Naive thymus-derived CD4-positive, alpha-beta T cell (primary cell): ENCODE data around the gene SEPHS2. TPM values are rescaled to one million over a fixed set of nuclear protein-coding genes. Genes with fewer than 3 reads are reported as not detected.

Experiments
- ATAC-seq: fragments of 150-1000 bp; cut with Tn5 transposase; 2 replicates; pipeline ENCODE4 v1.10.0; 2021; ENCODE audit warnings: mild to moderate bottlenecking, moderate library complexity
- CTCF ChIA-PET: fragments of 350-600 bp; sonication (Branson Sonifier 250); formaldehyde crosslinking; loops from one replicate; lab custom pipeline; 2021; ENCODE audit warnings: antibody characterized with exemption; lab: Charles Lee
- POLR2A ChIA-PET: fragments of 350-600 bp; sonication (Branson Sonifier 250); formaldehyde crosslinking; loops from one replicate; lab custom pipeline; 2021; ENCODE audit warnings: antibody characterized with exemption, inconsistent platforms; lab: Charles Lee
- DNase-seq, 9 donors: peaks; one replicate each; pipeline versions ENCODE4 v3.0.0 to v3.0.0-alpha.2; 2020 to 2022; ENCODE audit warnings: mixed read lengths in 1 of 9
- H3K27ac ChIP-seq: one replicate; pipeline ENCODE4 v1.7.0; 2013; ENCODE audit warnings: mild to moderate bottlenecking, low read depth, low read length, moderate library complexity
- H3K27me3 ChIP-seq, 2 donors: one replicate each; pipeline ENCODE4 v1.7.0; 2013; ENCODE audit warnings: low read length in 2 of 2, mild to moderate bottlenecking in 2 of 2, moderate library complexity in 2 of 2; ENCODE audit not compliant: control insufficient read depth in 2 of 2, insufficient read depth in 2 of 2
- H3K36me3 ChIP-seq, 3 experiments: 1 replicate in 2 of 3; 2 replicates in 1 of 3; pipeline ENCODE4 v1.7.0; 2013; ENCODE audit warnings: low read length in 3 of 3, mild to moderate bottlenecking in 3 of 3, moderate library complexity in 1 of 3; ENCODE audit not compliant: insufficient read depth in 3 of 3, control insufficient read depth in 2 of 3
- H3K4me1 ChIP-seq, 2 donors: one replicate each; pipeline ENCODE4 v1.7.0; 2013; ENCODE audit warnings: low read length in 2 of 2, mild to moderate bottlenecking in 2 of 2, moderate library complexity in 1 of 2; ENCODE audit not compliant: control insufficient read depth in 2 of 2, insufficient read depth in 2 of 2
- H3K4me3 ChIP-seq: 2 replicates; pipeline ENCODE4 v1.7.0; 2013; ENCODE audit warnings: mild to moderate bottlenecking, low read length
- H3K9me3 ChIP-seq, 3 experiments: 1 replicate in 2 of 3; 2 replicates in 1 of 3; pipeline ENCODE4 v1.7.0; 2013; ENCODE audit warnings: low read length in 3 of 3; ENCODE audit not compliant: control insufficient read depth in 2 of 3
- H3K27ac Mint-ChIP-seq, 9 donors: one replicate each; pipeline ENCODE4 v1.8.0; 2020 to 2022; ENCODE audit warnings: mixed read lengths in 9 of 9, mild to moderate bottlenecking in 8 of 9, moderate library complexity in 5 of 9, inconsistent platforms in 2 of 9
- H3K27me3 Mint-ChIP-seq, 5 donors: one replicate each; pipeline ENCODE4 v1.8.0; 2021 to 2022; ENCODE audit warnings: mixed read lengths in 5 of 5, mild to moderate bottlenecking in 1 of 5
- H3K36me3 Mint-ChIP-seq, 5 donors: one replicate each; pipeline ENCODE4 v1.8.0; 2020 to 2022; ENCODE audit warnings: mixed read lengths in 5 of 5, mild to moderate bottlenecking in 3 of 5, inconsistent platforms in 1 of 5
- H3K4me1 Mint-ChIP-seq, 7 donors: one replicate each; pipeline ENCODE4 v1.8.0; 2020 to 2022; ENCODE audit warnings: mixed read lengths in 7 of 7, mild to moderate bottlenecking in 3 of 7, inconsistent platforms in 1 of 7
- H3K4me3 Mint-ChIP-seq, 10 donors: one replicate each; pipeline ENCODE4 v1.8.0; 2020 to 2022; ENCODE audit warnings: mild to moderate bottlenecking in 10 of 10, mixed read lengths in 10 of 10, moderate library complexity in 6 of 10, inconsistent platforms in 2 of 10
- H3K9me3 Mint-ChIP-seq, 11 donors: one replicate each; pipeline ENCODE4 v1.8.0; 2020 to 2022; ENCODE audit warnings: mixed read lengths in 11 of 11, mild to moderate bottlenecking in 4 of 11, inconsistent platforms in 1 of 11, moderate library complexity in 1 of 11
- intact Hi-C, 2 donors: fragments of 100-400 bp; cut with micrococcal nuclease; formaldehyde crosslinking; loops; one replicate each; pipeline ENCODE4 v1.15.1; 2023
- polyA plus RNA-seq, 2 donors: library from polyadenylated mRNA; unstranded; fragments of 300-500 nt; fragmentation: Illumina TruSeq; gene quantifications; one replicate each; pipeline ENCODE4 v1.2.3, GENCODE V29; 2021
- total RNA-seq, 6 experiments: library from RNA in 5 of 6; stranded (reverse) in 5 of 6; gene quantifications; 1 replicate in 5 of 6; 2 replicates in 1 of 6; pipeline ENCODE4 v1.2.3 and lab custom pipeline; 2021 to 2026

The SEPHS2 gene
- total and polyA plus RNA-seq, 7 experiments from 2014 or later: 20.9 to 83.9 (median 50.3) TPM

DNA sequence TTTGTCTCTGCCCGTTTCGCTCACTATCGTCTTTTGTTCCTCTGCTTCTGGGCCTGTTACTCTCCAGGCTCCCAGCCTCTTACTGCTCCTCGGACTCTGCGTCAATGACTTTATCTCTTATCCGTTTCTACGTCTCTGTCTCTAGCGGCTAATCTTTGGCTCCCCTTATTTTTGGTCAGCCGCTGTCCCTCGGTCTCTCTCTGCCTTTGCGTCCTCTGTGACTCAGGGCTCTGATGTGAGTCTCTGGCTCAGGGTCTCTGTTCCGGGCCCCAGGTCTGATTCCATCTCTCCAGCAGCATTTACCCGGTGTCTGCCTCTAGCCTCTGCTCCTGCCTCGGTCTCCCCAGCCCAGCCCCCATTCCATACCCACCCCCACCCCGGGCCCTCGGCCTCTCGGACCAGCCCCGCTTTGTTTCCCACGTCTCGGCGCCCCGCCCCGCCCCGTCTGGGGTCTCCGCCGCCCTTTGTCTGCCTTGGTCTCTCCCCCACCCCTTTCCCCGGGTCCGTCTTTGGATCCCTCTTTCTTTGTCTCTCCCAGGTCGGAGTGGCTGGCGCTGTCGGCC is 51.0 kb downstream of the SEPHS2 start:
- Histone ChIP-seq H3K36me3 (peaks cover 0 to 18% (median 0%) of the 10 kb centered on the region in 3 experiments), H3K27ac (peak overlapping the region; percentile 71), H3K4me3 (peak overlapping the region; percentile 80), H3K4me1 (peaks cover 10 to 22% of the 10 kb centered on the region in 2 donors), H3K9me3 (no peaks in the 10 kb centered on the region), H3K27me3 (no peaks in the 10 kb centered on the region)
- DNase-seq (no peak), ATAC-seq (no peak)
- H3K4me1 Mint-ChIP-seq: peaks cover 20 to 34% (median 25%) of the 10 kb centered on the region in 7 donors
- H3K9me3 Mint-ChIP-seq: no peaks in the 10 kb centered on the region
- peak overlapping the region; percentile 63 to 95 (median 83) for H3K27ac Mint-ChIP-seq
- POLR2A ChIA-PET: interaction anchor here (0.7 to 14.0 kb wide), 11 partner anchors 10 to 329 kb away, joined by 3 to 254 read pairs (median 4); partner anchors contain the start of genes ALDOA, SEPTIN1, TBC1D10B and ZNF747
- H3K4me3 Mint-ChIP-seq: peak overlapping the region; percentile 51 to 92 (median 86)
- intact Hi-C loops: loop anchor here (1.0 to 2.0 kb wide), 5 partner anchors 12 to 24 kb away; partner anchors contain the start of genes ZNF771 (in 2 of the 2), SEPTIN1 (in 1 of the 2) and TBC1D10B (in 1 of the 2)
- CTCF ChIA-PET: interaction anchor here (0.8 to 1.3 kb wide), 3 partner anchors 12 to 15 kb away, joined by 3 to 5 read pairs (median 4); partner anchors contain the start of genes SEPTIN1 and ZNF771
- H3K27me3 Mint-ChIP-seq: no peaks in the 10 kb centered on the region
- peaks cover 0 to 7% (median 4%) of the 10 kb centered on the region in 5 donors for H3K36me3 Mint-ChIP-seq

Other genes starting within 250 kb of the SEPHS2 start
- 10 to 100 TPM; 25.3 to 34.8 (median 32.8) TPM for gene SULT1A3, start 246.6 kb downstream of the SEPHS2 start, total RNA-seq
- gene SULT1A3, start 246.6 kb downstream of the SEPHS2 start, polyA plus RNA-seq: 1 to 10 TPM in 1 of 2 donors, under 1 TPM in 1; 0.51 to 1.1 TPM
- gene NPIPB13, start 197.4 kb downstream of the SEPHS2 start, total RNA-seq: 10 to 100 TPM; 13.3 to 33.3 (median 14.4) TPM
- 1 to 10 TPM in 1 of 2 donors, under 1 TPM in 1; 0.85 to 2.6 TPM for gene NPIPB13, start 197.4 kb downstream of the SEPHS2 start, polyA plus RNA-seq
- 10 to 100 TPM; 37.5 to 77.0 (median 64.6) TPM for gene CD2BP2, start 90.6 kb downstream of the SEPHS2 start, total RNA-seq
- gene CD2BP2, start 90.6 kb downstream of the SEPHS2 start, polyA plus RNA-seq: 10 to 100 TPM; 18.7 to 24.4 TPM
- 10 to 100 TPM; 23.2 to 70.0 (median 45.2) TPM for gene TBC1D10B, start 75.4 kb downstream of the SEPHS2 start, total RNA-seq
- 10 to 100 TPM in 1 of 2 donors, 1 to 10 TPM in 1; 7.6 to 13.6 TPM for gene TBC1D10B, start 75.4 kb downstream of the SEPHS2 start, polyA plus RNA-seq
- gene MYL11, start 71.1 kb downstream of the SEPHS2 start, total RNA-seq: 1 to 10 TPM in 2 of 5 experiments, under 1 TPM in 1, not detected in 2; 0.87 to 2.0 (median 1.6) TPM
- gene MYL11, start 71.1 kb downstream of the SEPHS2 start, polyA plus RNA-seq: not detected
- 100 to 1,000 TPM; 176 to 355 (median 183) TPM for gene SEPTIN1, start 63.3 kb downstream of the SEPHS2 start, total RNA-seq
- 100 to 1,000 TPM; 221 to 257 TPM for gene SEPTIN1, start 63.3 kb downstream of the SEPHS2 start, polyA plus RNA-seq
- gene ZNF48, start 50.5 kb downstream of the SEPHS2 start, total RNA-seq: 10 to 100 TPM in 3 of 5 experiments, 1 to 10 TPM in 2; 6.0 to 16.0 (median 15.6) TPM
- 10 to 100 TPM in 1 of 2 donors, 1 to 10 TPM in 1; 6.0 to 10.9 TPM for gene ZNF48, start 50.5 kb downstream of the SEPHS2 start, polyA plus RNA-seq
- gene ZNF771, start 38.3 kb downstream of the SEPHS2 start, total RNA-seq: 1 to 10 TPM; 1.2 to 9.0 (median 4.5) TPM
- gene ZNF771, start 38.3 kb downstream of the SEPHS2 start, polyA plus RNA-seq: 1 to 10 TPM; 3.1 to 9.4 TPM
- 10 to 100 TPM; 11.6 to 74.1 (median 13.8) TPM for gene DCTPP1, start 15.8 kb downstream of the SEPHS2 start, total RNA-seq
- 10 to 100 TPM; 75.0 to 81.1 TPM for gene DCTPP1, start 15.8 kb downstream of the SEPHS2 start, polyA plus RNA-seq
- 100 to 1,000 TPM; 258 to 629 (median 436) TPM for gene ITGAL, start 26.9 kb upstream of the SEPHS2 start, total RNA-seq
- 100 to 1,000 TPM; 110 to 135 TPM for gene ITGAL, start 26.9 kb upstream of the SEPHS2 start, polyA plus RNA-seq
- gene ZNF768, start 80.7 kb upstream of the SEPHS2 start, total RNA-seq: 1 to 10 TPM; 6.0 to 8.5 (median 7.3) TPM
- gene ZNF768, start 80.7 kb upstream of the SEPHS2 start, polyA plus RNA-seq: 1 to 10 TPM; 1.6 to 2.4 TPM
- gene ZNF747, start 89.0 kb upstream of the SEPHS2 start, total RNA-seq: 10 to 100 TPM in 4 of 5 experiments, 1 to 10 TPM in 1; 9.1 to 17.4 (median 13.8) TPM
- gene ZNF747, start 89.0 kb upstream of the SEPHS2 start, polyA plus RNA-seq: 10 to 100 TPM in 1 of 2 donors, 1 to 10 TPM in 1; 8.9 to 11.7 TPM
- 10 to 100 TPM; 11.9 to 20.9 (median 19.3) TPM for gene ZNF764, start 112.5 kb upstream of the SEPHS2 start, total RNA-seq
- gene ZNF764, start 112.5 kb upstream of the SEPHS2 start, polyA plus RNA-seq: 1 to 10 TPM; 4.5 to 6.8 TPM
- gene ZNF688, start 125.8 kb upstream of the SEPHS2 start, total RNA-seq: 10 to 100 TPM in 4 of 5 experiments, 1 to 10 TPM in 1; 8.8 to 24.3 (median 16.3) TPM
- gene ZNF688, start 125.8 kb upstream of the SEPHS2 start, polyA plus RNA-seq: 10 to 100 TPM; 29.7 to 33.2 TPM
- gene ZNF785, start 139.8 kb upstream of the SEPHS2 start, total RNA-seq: 10 to 100 TPM; 10.2 to 37.1 (median 21.4) TPM
- 1 to 10 TPM; 2.6 to 4.4 TPM for gene ZNF785, start 139.8 kb upstream of the SEPHS2 start, polyA plus RNA-seq
- 10 to 100 TPM in 4 of 5 experiments, 1 to 10 TPM in 1; 6.8 to 14.6 (median 12.4) TPM for gene ZNF689, start 164.5 kb upstream of the SEPHS2 start, total RNA-seq
- gene ZNF689, start 164.5 kb upstream of the SEPHS2 start, polyA plus RNA-seq: 10 to 100 TPM; 11.5 to 15.6 TPM
- gene PRR14, start 205.1 kb upstream of the SEPHS2 start, total RNA-seq: 10 to 100 TPM; 57.6 to 91.9 (median 82.5) TPM
- gene PRR14, start 205.1 kb upstream of the SEPHS2 start, polyA plus RNA-seq: 10 to 100 TPM; 13.3 to 20.9 TPM
- 100 to 1,000 TPM; 143 to 174 (median 164) TPM for gene FBRS, start 212.6 kb upstream of the SEPHS2 start, total RNA-seq
- 1 to 10 TPM; 2.6 to 5.0 TPM for gene FBRS, start 212.6 kb upstream of the SEPHS2 start, polyA plus RNA-seq